Endothelial cell of hepatic sinusoid (primary cell): ENCODE data around the gene IL12A.

Experiments used
- in situ Hi-C: cut with HindIII; loops from 2 replicates; pipeline ENCODE4 v1.10.0; 2017; ENCODE audit warnings: low sequenced_read_pairs

The IL12A gene

GRCh38 chr3:159989973-159990846 lies 1.6 kb downstream of the IL12A start:
- in situ Hi-C loops, result loop anchor here (5.0 kb wide), 2 partner anchors 78 to 163 kb away; no protein-coding TSS in a partner anchor

- in situ Hi-C loops, result loop anchor here (5.0 kb wide), 2 partner anchors 79 to 164 kb away; no protein-coding TSS in a partner anchor
These were observed 3.0 kb downstream of the IL12A start for GRCh38 chr3:159991591-159991990.

DNA sequence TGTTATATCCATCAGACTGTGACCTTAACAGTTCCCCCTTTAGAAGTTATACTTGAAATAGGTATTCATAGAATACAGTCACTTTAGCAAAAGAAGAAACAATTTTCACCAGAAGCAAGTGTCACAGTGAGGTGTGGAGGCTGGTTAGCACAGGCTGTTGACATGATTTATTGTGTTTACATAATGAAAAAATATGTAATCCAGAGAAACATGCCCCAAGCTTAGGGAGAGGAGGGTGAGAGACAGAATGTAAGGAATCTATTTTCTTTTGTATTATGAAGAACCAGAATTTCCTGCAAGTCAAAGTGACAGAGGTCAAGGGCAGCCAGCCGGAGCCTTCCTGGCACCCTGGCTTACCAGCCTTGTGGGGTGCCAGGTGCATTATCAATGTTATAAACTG lies 4.0 kb downstream of the IL12A start:
- in situ Hi-C loops, result loop anchor here (5.0 kb wide), 2 partner anchors 80 to 165 kb away; no protein-coding TSS in a partner anchor

- in situ Hi-C loops, result loop anchor here (5.0 kb wide), 2 partner anchors 82 to 167 kb away; no protein-coding TSS in a partner anchor
These were observed 5.5 kb downstream of the IL12A start for GRCh38 chr3:159994182-159994581.

- in situ Hi-C loops, result no loop called here
These were observed 6.5 kb downstream of the IL12A start for GRCh38 chr3:159995091-159995490.

DNA sequence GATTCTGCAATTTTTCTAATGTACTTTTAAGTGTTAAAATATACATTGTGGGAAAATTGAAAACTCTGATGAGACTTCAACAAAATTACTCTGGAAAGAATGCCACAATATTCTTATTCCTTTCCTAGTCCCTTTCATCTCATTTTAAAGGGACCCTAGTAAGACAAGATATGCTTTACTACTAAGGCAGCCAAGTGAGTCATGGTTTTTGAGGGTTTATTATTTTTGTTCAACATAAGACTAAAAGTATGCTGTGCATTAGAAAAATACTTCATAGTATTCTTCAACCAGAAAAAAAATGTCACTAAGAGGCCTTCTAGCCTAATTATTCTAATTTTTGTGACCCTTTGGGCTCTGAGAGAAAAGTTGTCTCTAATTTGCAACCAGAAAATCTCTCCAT lies 7.4 kb downstream of the IL12A start:
- in situ Hi-C loops, result no loop called here

DNA sequence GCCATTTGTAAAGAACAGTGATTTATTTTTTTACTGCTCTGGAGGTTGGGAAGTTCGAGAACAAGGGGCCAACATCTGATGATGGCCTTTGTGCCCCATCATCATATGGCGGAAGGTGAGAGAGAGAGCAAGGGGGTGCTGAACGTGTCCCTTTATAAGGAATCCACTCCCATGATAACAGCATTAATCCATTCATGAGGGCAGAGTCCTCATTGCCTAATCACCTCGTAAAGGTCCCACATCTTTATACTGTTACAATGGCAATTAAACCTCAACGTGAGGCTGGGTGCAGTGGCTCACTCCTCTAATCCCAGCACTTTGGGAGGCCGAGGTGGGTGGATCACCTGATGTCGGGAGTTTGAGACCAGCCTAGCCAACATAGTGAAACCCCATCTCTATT lies 8.3 kb downstream of the IL12A start:
- in situ Hi-C loops, result no loop called here

DNA sequence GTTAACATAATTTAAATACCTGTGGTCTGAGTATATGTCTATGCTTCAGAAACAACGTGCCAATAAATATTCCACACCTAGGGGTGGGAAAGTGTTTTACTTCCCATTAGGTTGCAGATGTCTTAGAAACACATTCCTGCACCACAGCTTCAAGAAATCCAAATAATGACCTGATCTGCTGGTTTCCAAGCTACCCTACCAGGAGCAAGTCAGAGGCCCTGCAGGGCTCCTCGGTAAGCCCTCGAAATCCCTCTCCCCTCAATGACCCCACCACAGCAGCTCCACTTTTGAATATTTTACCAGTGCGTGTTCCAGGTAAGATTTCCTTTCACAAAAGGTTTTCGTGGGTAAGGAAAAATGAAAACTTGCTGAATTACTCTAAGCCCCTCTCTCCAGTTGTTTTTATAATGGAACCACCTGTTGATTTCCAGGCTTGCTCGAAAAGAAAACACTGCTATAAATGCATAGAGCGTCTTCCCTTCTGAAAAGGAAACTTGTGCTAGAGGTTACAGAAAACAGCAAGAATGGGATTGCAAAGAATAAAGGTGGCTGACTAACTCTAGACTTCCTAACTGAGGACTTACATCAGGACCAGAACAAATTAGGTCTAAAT lies 12.6 kb downstream of the IL12A start:
- in situ Hi-C loops, result no loop called here

DNA sequence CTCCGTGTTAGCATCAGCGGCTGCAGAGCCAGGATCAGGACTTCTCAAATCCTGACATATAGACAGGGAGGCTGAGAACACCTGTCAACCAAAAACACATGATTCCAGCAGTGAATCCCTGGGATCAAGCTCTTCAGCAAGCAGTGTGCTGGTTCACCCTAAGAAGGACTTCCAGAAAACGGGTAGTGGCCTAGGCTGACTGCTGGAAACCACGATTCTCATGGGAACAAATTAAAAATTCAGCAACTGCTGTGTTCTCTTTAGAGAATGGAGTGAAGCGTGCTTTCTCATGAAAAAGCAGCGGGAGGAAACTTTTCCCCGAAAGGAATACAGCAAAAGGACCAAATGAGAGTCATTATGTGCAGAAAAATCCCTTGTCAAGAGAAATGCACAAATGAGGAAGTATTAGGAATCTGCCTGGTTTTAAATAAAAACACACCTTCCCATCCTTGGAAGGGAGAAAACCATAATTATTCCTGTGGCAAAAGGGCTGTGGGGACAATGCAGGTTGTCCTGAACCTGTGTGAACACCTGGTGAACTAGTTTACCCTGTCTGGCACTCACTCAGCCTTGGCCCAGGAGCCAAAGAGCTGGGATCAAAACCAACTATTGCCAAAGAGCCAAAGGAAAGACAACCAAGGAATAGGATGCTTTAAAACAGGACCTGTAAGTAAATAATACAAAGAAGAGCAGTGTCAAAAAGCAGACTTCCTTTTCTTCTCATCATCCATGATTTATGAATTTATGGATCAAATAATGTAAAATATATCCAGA lies 13.4 kb downstream of the IL12A start:
- in situ Hi-C loops, result no loop called here

DNA sequence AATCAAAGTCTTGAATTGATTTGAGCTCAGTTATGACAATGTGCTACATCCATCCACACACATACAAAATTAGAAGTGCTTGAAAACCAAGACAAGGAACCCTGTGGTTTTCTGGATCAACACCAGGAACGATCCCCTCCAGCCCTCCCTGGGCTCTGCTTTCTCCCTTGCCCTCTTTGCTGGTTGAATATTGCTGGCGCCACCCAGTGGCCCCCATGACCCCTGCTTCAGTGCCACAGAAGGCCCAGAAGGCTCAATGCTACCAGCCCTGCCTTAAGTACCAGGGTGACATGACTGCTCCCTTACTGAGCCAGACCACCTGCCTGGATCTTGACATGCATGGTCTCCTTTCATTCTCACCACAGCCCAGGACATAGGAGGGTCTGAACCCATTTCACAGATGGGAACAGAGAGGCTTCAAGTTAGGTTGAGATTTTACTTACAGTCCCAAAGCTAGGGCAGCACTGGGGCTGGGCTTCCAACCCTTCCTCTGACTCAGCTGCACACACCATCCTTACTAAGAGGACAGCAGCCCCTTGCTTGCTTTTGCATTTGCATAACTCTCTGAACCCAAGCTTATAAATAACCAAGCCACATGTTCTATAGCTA lies 15.0 kb downstream of the IL12A start:
- in situ Hi-C loops, result no loop called here

DNA sequence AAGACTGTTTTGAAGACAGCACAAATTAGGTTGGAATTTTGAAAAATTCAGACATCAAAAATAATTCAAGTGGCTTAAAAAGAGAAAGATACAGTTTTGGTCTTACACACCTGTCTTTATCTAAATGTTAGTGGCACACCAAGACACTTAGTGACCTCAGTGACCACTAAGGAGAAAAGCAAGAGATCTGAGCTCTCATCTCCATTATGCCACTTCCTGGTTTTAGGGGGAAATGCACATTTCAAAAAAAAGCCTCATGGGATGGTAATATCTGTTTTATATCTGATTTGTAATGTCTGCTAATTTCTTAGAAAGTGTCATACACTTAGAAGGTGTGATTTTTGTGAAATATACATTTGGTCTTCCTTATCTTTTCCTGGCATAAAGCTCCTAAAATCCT lies 16.4 kb downstream of the IL12A start:
- in situ Hi-C loops, result no loop called here

DNA sequence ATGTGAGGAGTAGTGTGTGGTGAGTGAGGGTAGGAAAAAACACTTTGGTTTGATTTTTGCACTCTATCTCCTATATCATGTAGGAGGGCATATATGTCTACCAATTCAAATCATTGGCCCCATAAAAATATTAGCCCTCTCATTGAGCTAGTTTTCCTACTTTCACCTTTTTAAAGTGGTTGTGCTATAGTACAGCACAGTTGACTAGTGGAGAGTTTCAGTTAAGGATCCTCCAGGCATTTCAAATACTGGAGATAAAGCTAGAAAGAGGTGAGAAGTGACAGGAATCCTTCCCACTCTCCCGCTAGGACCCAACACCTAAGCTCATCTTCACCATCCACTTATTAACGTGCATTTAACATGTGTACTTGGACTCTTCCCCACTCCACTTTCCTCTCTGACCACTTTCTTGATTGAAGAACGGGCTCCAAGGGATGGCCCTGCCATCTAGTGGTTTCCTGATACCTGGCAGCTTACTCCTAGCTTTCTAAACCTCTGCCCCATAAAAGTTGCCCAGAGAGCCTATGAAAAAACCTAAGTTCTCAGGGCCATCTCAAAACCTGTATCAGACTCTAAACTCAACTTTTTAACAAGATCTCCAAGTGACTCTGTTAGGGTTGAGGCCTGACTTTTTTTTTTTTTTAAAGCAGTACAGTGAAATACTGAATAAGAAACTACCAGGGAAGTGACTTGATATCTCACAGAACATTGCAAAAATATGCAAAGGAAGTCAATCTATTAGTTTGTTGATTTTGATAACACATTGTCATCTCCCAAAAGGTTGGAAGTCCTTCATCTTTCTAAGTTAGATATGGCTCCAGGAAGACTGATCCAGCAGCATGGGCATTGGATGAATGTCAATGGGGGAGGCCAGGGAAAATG lies 17.9 kb downstream of the IL12A start:
- in situ Hi-C loops, result no loop called here

DNA sequence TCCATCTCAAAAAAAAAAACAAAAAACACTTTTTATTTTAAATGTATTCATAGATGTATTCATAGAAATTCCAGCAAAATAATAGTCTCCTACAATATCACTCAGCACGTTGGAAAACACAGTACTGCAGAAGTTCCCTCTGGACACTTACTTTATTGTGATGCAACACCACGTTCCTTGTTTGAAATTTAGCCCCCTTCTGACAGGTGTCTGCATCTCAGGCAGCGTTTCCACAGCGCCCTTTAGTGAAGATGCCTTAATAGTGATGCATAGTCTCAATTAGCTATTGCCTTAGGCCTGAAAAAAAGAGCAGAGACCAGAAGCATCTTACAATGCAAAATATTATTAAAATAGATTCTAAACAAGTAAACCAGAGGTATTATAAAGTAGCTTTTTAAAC lies 20.3 kb downstream of the IL12A start:
- in situ Hi-C loops, result no loop called here

DNA sequence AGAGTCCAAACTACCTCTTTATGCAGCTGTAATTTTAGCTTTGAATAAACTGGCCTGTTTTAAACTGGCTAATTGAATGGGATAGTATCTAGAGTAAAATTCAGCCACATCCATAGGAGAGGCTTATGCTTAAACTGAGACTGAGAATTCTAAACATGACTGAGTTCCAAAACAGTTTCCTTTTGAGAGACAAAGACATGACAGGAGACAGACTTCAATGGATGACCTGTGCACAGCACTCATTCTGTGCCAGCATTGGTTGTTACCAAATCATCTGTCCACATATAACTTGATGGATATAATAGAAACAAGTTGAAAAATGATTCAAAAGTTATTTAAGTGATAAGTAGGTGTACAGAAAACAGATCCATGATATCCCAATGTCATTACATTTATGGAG lies 20.9 kb downstream of the IL12A start:
- in situ Hi-C loops, result no loop called here

DNA sequence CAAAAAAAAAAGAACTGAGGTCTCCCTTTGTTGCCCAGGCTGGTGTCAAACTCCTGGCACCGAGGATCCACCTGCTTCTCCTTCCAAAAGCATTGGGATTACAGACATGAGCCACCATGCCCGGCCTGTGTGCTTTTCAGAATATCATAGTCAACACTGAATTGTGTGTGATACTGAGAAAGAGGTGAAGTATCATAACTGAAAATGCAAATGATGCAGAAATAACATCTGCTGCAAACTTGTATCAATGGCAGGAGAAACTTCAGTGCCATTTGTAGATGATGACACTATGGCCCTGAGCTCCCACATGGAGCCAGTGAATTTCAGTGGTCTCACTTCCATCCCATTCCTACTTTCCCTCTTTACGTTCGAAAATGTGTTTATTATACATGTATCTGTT lies 21.9 kb downstream of the IL12A start:
- in situ Hi-C loops, result no loop called here

DNA sequence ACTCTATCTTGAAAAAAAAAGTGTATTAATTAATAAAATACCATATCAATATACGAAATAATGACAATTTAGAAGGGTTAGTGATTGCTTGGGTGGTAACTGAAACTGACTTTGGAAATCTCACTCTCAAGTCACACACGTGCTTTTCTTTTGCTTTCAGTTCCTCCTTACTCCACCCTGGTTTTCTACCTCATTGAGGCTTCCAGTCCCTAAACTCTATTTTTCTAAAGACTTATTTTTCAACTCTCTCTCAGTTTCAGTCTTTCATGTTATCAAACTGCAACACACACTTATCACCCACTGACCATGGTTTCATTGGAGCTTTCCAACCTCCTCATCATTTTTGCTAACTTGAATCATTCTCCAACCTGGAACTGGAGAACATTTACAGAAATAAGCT lies 23.5 kb downstream of the IL12A start:
- in situ Hi-C loops, result no loop called here

- in situ Hi-C loops, result no loop called here
These were observed 28.3 kb downstream of the IL12A start for GRCh38 chr3:160016972-160017371.

DNA sequence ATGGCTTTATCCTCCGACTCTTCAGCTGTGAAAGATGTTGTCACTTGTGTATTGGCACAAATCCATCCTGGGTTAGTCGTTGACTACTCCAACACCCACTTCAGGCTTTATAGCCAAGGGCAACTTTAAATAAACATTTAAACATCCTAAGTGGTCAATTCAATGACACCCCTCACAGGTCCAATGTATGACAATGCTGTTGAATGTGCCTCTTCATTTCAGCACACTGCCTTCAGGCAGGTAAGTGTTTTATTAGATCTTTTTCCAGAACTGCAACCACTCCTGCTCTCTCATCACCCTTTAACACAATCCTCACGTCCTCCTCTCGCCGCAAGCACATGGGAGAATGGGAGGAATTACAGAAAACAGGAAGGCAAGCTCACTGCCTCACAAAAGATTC lies 30.3 kb downstream of the IL12A start:
- in situ Hi-C loops, result no loop called here

- in situ Hi-C loops, result no loop called here
These were observed 31.5 kb downstream of the IL12A start for GRCh38 chr3:160020057-160020711.

DNA sequence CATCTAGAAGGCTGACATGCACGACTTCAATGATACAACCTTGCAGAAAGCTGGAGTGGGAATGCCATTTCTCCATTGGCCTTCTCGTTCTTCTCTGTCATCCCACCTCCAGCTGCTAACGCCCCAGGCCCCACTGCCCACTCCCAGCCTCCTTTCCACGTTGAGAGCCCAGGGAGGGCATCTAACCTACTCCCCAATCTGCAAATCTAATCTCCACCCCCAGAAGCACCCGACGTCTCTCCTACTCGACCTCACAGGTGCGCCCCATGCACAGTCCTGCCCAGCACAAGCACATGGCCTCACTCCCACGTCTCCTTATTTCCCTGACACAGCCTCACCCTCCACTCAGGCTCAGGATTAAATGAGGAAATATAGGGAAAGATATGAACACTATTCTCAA lies 33.4 kb downstream of the IL12A start:
- in situ Hi-C loops, result no loop called here
